Stomach smooth muscle (tissue), 2 donors: Measurements from ENCODE around the gene PRND.
"Not testable (repeated sequence)": the region's sequence is repeated elsewhere in the genome, so short reads cannot be mapped to it uniquely, and the experiment has no call there.

Experiments
- H3K27ac ChIP-seq: one replicate; pipeline ENCODE4 v1.7.0; 2013; ENCODE audit warnings: mild to moderate bottlenecking, low read length, inconsistent platforms
- H3K27me3 ChIP-seq, 2 donors: one replicate each; pipeline ENCODE4 v1.7.0; 2013; ENCODE audit warnings: low read length in 2 of 2; ENCODE audit not compliant: insufficient read depth in 2 of 2, control insufficient read depth in 1 of 2
- H3K36me3 ChIP-seq, 2 donors: one replicate each; pipeline ENCODE4 v1.7.0; 2013; ENCODE audit warnings: low read length in 2 of 2; ENCODE audit not compliant: control insufficient read depth in 2 of 2, insufficient read depth in 2 of 2
- H3K4me1 ChIP-seq: one replicate; pipeline ENCODE4 v1.7.0; 2013; ENCODE audit warnings: low read length; ENCODE audit not compliant: control insufficient read depth, insufficient read depth
- H3K4me3 ChIP-seq, 2 donors: one replicate each; pipeline ENCODE4 v1.7.0; 2013; ENCODE audit warnings: low read length in 2 of 2
- H3K9ac ChIP-seq, 2 donors: one replicate each; pipeline ENCODE4 v1.7.0; 2013; ENCODE audit warnings: low read length in 2 of 2, mild to moderate bottlenecking in 1 of 2
- H3K9me3 ChIP-seq, 2 donors: one replicate each; pipeline ENCODE4 v1.7.0; 2013; ENCODE audit warnings: low read length in 2 of 2; ENCODE audit not compliant: control insufficient read depth in 2 of 2
- donor health status: healthy.
- donor health status: Pancreatic carcinoma.

The PRND gene

GRCh38 chr20:4688305-4688704 lies 33.4 kb upstream of the PRND start:
- peaks cover 35% of the 10 kb centered on the region for H3K4me1 ChIP-seq
- no peaks in the 10 kb centered on the region for H3K9me3 ChIP-seq
- peak overlapping the region in 1 of 2 donors; percentile 70 for H3K9ac ChIP-seq
- no peaks in the 10 kb centered on the region for H3K27me3 ChIP-seq
- H3K36me3 ChIP-seq, result peaks cover 0 to 2% of the 10 kb centered on the region in 2 donors
- peak overlapping the region; percentile 1 to 86 for H3K4me3 ChIP-seq
- no peak overlapping the region for H3K27ac ChIP-seq

GRCh38 chr20:4689220-4689619 lies 32.5 kb upstream of the PRND start:
- Histone ChIP-seq H3K9me3 (no peaks in the 10 kb centered on the region), H3K27me3 (no peaks in the 10 kb centered on the region), H3K4me1 (peaks cover 32% of the 10 kb centered on the region), H3K4me3 (peak overlapping the region; percentile 16 to 48), H3K27ac (peak overlapping the region; percentile 2), H3K9ac (peak overlapping the region in 1 of 2 donors; percentile 10), H3K36me3 (peaks cover 0 to 2% of the 10 kb centered on the region in 2 donors)

- H3K36me3 ChIP-seq, result peaks cover 2 to 8% of the 10 kb centered on the region in 2 donors
- H3K4me1 ChIP-seq, result peaks cover 23% of the 10 kb centered on the region
- no peak overlapping the region for H3K9ac ChIP-seq
- H3K9me3 ChIP-seq, result no peaks in the 10 kb centered on the region
- H3K4me3 ChIP-seq, result no peak overlapping the region
- no peak overlapping the region for H3K27ac ChIP-seq
- H3K27me3 ChIP-seq, result no peaks in the 10 kb centered on the region
Measured at GRCh38 chr20:4691753-4692152, 30.0 kb upstream of the PRND start.

GRCh38 chr20:4694076-4694475 lies 27.6 kb upstream of the PRND start:
- Histone ChIP-seq H3K9ac (no peak overlapping the region), H3K9me3 (no peaks in the 10 kb centered on the region), H3K27ac (no peak overlapping the region), H3K36me3 (peaks cover 7 to 13% of the 10 kb centered on the region in 2 donors), H3K27me3 (no peaks in the 10 kb centered on the region), H3K4me3 (no peak overlapping the region), H3K4me1 (peaks cover 17% of the 10 kb centered on the region)

GRCh38 chr20:4697189-4697830 lies 24.4 kb upstream of the PRND start:
- Histone ChIP-seq H3K4me1 (peaks cover 10% of the 10 kb centered on the region), H3K36me3 (peaks cover 24 to 30% of the 10 kb centered on the region in 2 donors), H3K9ac (no peak overlapping the region), H3K9me3 (no peaks in the 10 kb centered on the region), H3K4me3 (no peak overlapping the region), H3K27ac (no peak overlapping the region), H3K27me3 (no peaks in the 10 kb centered on the region)

- H3K27ac ChIP-seq, result no peak overlapping the region
- peaks cover 10% of the 10 kb centered on the region for H3K4me1 ChIP-seq
Measured at GRCh38 chr20:4697831-4698221, 23.9 kb upstream of the PRND start.

GRCh38 chr20:4699216-4699615 lies 22.5 kb upstream of the PRND start:
- Histone ChIP-seq H3K9me3 (no peaks in the 10 kb centered on the region), H3K4me3 (no peak overlapping the region), H3K27me3 (no peaks in the 10 kb centered on the region), H3K9ac (no peak overlapping the region), H3K4me1 (peaks cover 15% of the 10 kb centered on the region), H3K27ac (no peak overlapping the region), H3K36me3 (peaks cover 21 to 30% of the 10 kb centered on the region in 2 donors)

More at GRCh38 chr20:4697831-4698221, 23.9 kb upstream of the PRND start:
- no peaks in the 10 kb centered on the region for H3K27me3 ChIP-seq
- H3K9ac ChIP-seq, result no peak overlapping the region
- H3K4me3 ChIP-seq, result no peak overlapping the region
- no peaks in the 10 kb centered on the region for H3K9me3 ChIP-seq
- peaks cover 24 to 30% of the 10 kb centered on the region in 2 donors for H3K36me3 ChIP-seq

GRCh38 chr20:4699957-4700356 lies 21.8 kb upstream of the PRND start:
- Histone ChIP-seq H3K9me3 (no peaks in the 10 kb centered on the region), H3K36me3 (peaks cover 21 to 30% of the 10 kb centered on the region in 2 donors), H3K27me3 (no peaks in the 10 kb centered on the region), H3K27ac (no peak overlapping the region), H3K4me3 (no peak overlapping the region), H3K4me1 (peaks cover 16% of the 10 kb centered on the region), H3K9ac (no peak overlapping the region)

GRCh38 chr20:4702562-4703280 lies 19.0 kb upstream of the PRND start:
- H3K9ac ChIP-seq, result no peak overlapping the region
- H3K27me3 ChIP-seq, result no peaks in the 10 kb centered on the region
- H3K27ac ChIP-seq, result no peak overlapping the region
- H3K9me3 ChIP-seq, result no peaks in the 10 kb centered on the region
- H3K4me3 ChIP-seq, result no peak overlapping the region
- H3K4me1 ChIP-seq, result peaks cover 6% of the 10 kb centered on the region
- peaks cover 20 to 21% of the 10 kb centered on the region in 2 donors for H3K36me3 ChIP-seq

- H3K9me3 ChIP-seq, result no peaks in the 10 kb centered on the region
- no peaks in the 10 kb centered on the region for H3K27me3 ChIP-seq
- H3K27ac ChIP-seq, result no peak overlapping the region
- H3K36me3 ChIP-seq, result peaks cover 20% of the 10 kb centered on the region in 2 donors
- peaks cover 6% of the 10 kb centered on the region for H3K4me1 ChIP-seq
- no peak overlapping the region for H3K9ac ChIP-seq
- H3K4me3 ChIP-seq, result no peak overlapping the region
Measured at GRCh38 chr20:4703281-4703676, 18.4 kb upstream of the PRND start.

GRCh38 chr20:4706941-4707340 lies 14.8 kb upstream of the PRND start:
- not testable (repeated sequence) for H3K4me1 ChIP-seq, H3K9me3 ChIP-seq, H3K4me3 ChIP-seq, H3K27me3 ChIP-seq, H3K9ac ChIP-seq, H3K27ac ChIP-seq, H3K36me3 ChIP-seq
